ENCODE measurements around the gene GALK1. TPM values are rescaled to one million over a fixed set of nuclear protein-coding genes. Genes with fewer than 3 reads are reported as not detected.

Gene GALK1
- total and polyA plus RNA-seq, 2 of the 13 experiments (the other 11 are each of a cell fraction or from before 2014, with no cell fraction given) = 59.9 to 93.6 TPM

DNA sequence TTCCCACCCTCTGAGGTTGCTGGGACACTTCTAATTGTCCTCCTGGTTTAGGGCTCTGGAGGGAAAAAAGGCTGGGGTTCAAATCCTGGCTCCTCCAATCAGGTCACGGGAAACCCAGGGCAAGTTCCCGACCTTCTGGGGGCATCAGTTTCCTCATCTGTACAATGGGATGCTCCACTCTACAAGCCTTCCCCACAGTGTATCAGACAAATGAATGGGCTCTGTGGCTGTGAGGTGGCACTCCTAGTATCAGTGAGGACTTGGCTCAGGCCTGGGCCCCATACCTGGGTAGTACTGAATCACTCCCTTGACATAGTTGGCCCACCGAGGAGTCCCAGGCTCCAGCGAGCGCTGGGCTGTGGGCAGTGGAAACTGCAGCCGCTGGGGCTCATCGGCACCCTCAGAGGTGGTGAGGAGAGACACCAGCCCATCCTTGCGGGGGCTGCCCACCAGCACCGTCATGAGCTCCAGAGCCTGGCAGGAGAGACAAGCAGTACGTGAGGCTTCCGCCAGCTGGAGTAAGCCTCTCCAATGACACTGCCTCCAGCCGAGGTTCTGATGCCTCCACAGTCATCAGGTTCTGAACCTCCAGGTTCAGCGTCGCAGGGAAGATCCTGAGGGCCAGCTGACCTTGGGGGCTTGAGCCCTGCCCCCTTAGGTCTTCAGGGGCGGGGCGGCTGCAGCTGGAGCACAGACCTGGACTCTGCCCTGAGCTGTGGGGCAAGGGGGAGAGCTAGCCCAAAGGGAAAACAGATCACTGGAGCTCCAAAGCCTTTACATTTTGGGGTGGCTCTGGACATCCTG is 1.2 kb downstream of the GALK1 start:
- FAIRE-seq (peak; percentile 59), ATAC-seq (peak; percentile 73), DNase-seq (ENCODE audit: low spot score) (peak; percentile 74)
- ChIA-PET POLR2A (interaction anchor here (0.5 to 8.2 kb wide), 24 partner anchors 9 to 573 kb away, joined by 3 to 390 read pairs (median 6); partner anchors contain the start of genes RECQL5, SAP30BP, SMIM5 and TRIM47), CTCF (ENCODE audit: low intra/inter-chr PET ratio, low total read pairs) (interaction anchor here (2.3 kb wide), 1 partner anchor 10 kb away, joined by 12 read pairs; no protein-coding TSS in a partner anchor)
- H3K9ac ChIP-seq (ENCODE audit: insufficient read depth, low read depth, low read length) = peak overlapping the region; percentile 79
- H2AFZ ChIP-seq (ENCODE audit: low read length) = no peak overlapping the region
- intact Hi-C loops (cut with micrococcal nuclease; ENCODE audit: unreplicated experiment) (loop anchor here (2.0 kb wide), 1 partner anchor 17 kb away; no protein-coding TSS in a partner anchor), in situ Hi-C loops (cut with HindIII; ENCODE audit: extremely low pct_ligation_motif_present, low pct_unique_long_range_greater_than_20kb) (no loop called here)
- H3K79me2 ChIP-seq (ENCODE audit: insufficient read depth, low read length) = no peaks in the 10 kb centered on the region
- peaks cover 53% of the 10 kb centered on the region for H3K4me1 ChIP-seq (ENCODE audit: insufficient read depth, low read length)
- no TSS peak for BruUV-seq (replicated peaks)
- 56% methylated on average over 13 of the region's 16 CpGs for WGBS (ENCODE audit: low lambda C conversion rate)
- peak overlapping the region; percentile 77 to 87 (median 78) for H3K4me3 ChIP-seq (replicated peaks in 1 of 3; ENCODE audit: insufficient read depth in 1 of 3, low read depth in 2 of 3, low read length in 3 of 3)
- no peaks in the 10 kb centered on the region for H3K9me3 ChIP-seq (ENCODE audit: low read length)
- no peaks in the 10 kb centered on the region for H3K27me3 ChIP-seq (ENCODE audit: control insufficient read depth in 1 of 2, insufficient read depth in 2 of 2, low read length in 2 of 2)
- H3K36me3 ChIP-seq (replicated peaks in 1 of 2; ENCODE audit: control insufficient read depth in 1 of 2, insufficient read depth in 2 of 2, low read length in 2 of 2) = no peaks in the 10 kb centered on the region
- peak overlapping the region; percentile 79 for H3K27ac ChIP-seq (ENCODE audit: extremely low read length, insufficient read depth, low read length)
- H3K4me2 ChIP-seq (ENCODE audit: low read depth, low read length) = peak overlapping the region; percentile 94
- no peaks in the 10 kb centered on the region for H4K20me1 ChIP-seq (ENCODE audit: insufficient read depth, low read length)
- TF ChIP-seq, protein P1, sequence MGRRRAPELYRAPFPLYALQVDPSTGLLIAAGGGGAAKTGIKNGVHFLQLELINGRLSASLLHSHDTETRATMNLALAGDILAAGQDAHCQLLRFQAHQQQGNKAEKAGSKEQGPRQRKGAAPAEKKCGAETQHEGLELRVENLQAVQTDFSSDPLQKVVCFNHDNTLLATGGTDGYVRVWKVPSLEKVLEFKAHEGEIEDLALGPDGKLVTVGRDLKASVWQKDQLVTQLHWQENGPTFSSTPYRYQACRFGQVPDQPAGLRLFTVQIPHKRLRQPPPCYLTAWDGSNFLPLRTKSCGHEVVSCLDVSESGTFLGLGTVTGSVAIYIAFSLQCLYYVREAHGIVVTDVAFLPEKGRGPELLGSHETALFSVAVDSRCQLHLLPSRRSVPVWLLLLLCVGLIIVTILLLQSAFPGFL (CRISPR knock-in tag; IDR thresholded peaks at IDR 0.05) = no peak
- TF ChIP-seq, protein P2, sequence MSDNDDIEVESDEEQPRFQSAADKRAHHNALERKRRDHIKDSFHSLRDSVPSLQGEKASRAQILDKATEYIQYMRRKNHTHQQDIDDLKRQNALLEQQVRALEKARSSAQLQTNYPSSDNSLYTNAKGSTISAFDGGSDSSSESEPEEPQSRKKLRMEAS (IDR thresholded peaks at IDR 0.05) = peak; percentile 50; the same call in 1 of the 2 replicates
- peak; percentile 52 to 81; a peak in 3 of 4 replicates for TF ChIP-seq POLR2A (IDR thresholded peaks at IDR 0.05; ENCODE audit: insufficient read depth in 1 of 2, low read depth in 2 of 2, low read length in 2 of 2)
- peak; percentile 19; the same call in 1 of the 2 replicates for TF ChIP-seq HOXA5 (CRISPR knock-in tag; IDR thresholded peaks at IDR 0.05)
- no peak for TF ChIP-seq FOXP1 (IDR thresholded peaks at IDR 0.05)
- TF ChIP-seq FOXP1 (CRISPR knock-in tag; IDR thresholded peaks at IDR 0.05) = no peak
- TF ChIP-seq SIX4 (CRISPR knock-in tag; IDR thresholded peaks at IDR 0.05) = peak; percentile 8; the same call in 1 of the 2 replicates
- TF ChIP-seq NR2F6 (IDR thresholded peaks at IDR 0.05) = peak; percentile 82
- peak; percentile 83 for TF ChIP-seq NR2F6 (CRISPR knock-in tag; IDR thresholded peaks at IDR 0.05)
- TF ChIP-seq GATAD2A (CRISPR knock-in tag; IDR thresholded peaks at IDR 0.05) = peak; percentile 87
- 0 out of 2 replicates have a peak, but pooled peaks have one; percentile 11 for TF ChIP-seq ZNF563 (CRISPR knock-in tag; IDR thresholded peaks at IDR 0.05)
- peak; percentile 55; the same call in 1 of the 2 replicates for TF ChIP-seq ZNF766 (CRISPR knock-in tag; IDR thresholded peaks at IDR 0.05; ENCODE audit: borderline replicate concordance)
- peak; percentile 83; the same call in 1 of the 2 replicates for TF ChIP-seq HDAC2 (CRISPR knock-in tag; IDR thresholded peaks at IDR 0.05)
- peak; percentile 94 for TF ChIP-seq JARID2 (CRISPR knock-in tag; IDR thresholded peaks at IDR 0.05; ENCODE audit: insufficient replicate concordance)
- 0 out of 2 replicates have a peak, but pooled peaks have one; percentile 42 for TF ChIP-seq NCOR1 (IDR thresholded peaks at IDR 0.05; ENCODE audit: borderline replicate concordance, low read length)
- TF ChIP-seq RBM39 (IDR thresholded peaks at IDR 0.05; ENCODE audit: low read depth, low read length, poor library complexity, severe bottlenecking) = no peak
- TF ChIP-seq, protein P3, sequence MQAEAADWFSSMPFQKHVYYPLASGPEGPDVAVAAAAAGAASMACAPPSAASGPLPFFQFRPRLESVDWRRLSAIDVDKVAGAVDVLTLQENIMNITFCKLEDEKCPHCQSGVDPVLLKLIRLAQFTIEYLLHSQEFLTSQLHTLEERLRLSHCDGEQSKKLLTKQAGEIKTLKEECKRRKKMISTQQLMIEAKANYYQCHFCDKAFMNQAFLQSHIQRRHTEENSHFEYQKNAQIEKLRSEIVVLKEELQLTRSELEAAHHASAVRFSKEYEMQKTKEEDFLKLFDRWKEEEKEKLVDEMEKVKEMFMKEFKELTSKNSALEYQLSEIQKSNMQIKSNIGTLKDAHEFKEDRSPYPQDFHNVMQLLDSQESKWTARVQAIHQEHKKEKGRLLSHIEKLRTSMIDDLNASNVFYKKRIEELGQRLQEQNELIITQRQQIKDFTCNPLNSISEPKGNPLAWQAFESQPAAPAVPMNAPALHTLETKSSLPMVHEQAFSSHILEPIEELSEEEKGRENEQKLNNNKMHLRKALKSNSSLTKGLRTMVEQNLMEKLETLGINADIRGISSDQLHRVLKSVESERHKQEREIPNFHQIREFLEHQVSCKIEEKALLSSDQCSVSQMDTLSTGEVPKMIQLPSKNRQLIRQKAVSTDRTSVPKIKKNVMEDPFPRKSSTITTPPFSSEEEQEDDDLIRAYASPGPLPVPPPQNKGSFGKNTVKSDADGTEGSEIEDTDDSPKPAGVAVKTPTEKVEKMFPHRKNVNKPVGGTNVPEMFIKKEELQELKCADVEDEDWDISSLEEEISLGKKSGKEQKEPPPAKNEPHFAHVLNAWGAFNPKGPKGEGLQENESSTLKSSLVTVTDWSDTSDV (CRISPR knock-in tag; IDR thresholded peaks at IDR 0.05) = no peak
- 0 out of 2 replicates have a peak, but pooled peaks have one; percentile 56 for TF ChIP-seq RFXANK (CRISPR knock-in tag; IDR thresholded peaks at IDR 0.05)
- TF ChIP-seq, protein P4, sequence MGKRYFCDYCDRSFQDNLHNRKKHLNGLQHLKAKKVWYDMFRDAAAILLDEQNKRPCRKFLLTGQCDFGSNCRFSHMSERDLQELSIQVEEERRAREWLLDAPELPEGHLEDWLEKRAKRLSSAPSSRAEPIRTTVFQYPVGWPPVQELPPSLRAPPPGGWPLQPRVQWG (CRISPR knock-in tag; IDR thresholded peaks at IDR 0.05; ENCODE audit: borderline replicate concordance, low read depth) = no peak
- TF ChIP-seq AHR (CRISPR knock-in tag; IDR thresholded peaks at IDR 0.05) = 0 out of 2 replicates have a peak, but pooled peaks have one; percentile 24
- no peak for TF ChIP-seq ATF7 (IDR thresholded peaks at IDR 0.05)
- TF ChIP-seq ATF7 (CRISPR knock-in tag; IDR thresholded peaks at IDR 0.05) = no peak
- 0 out of 2 replicates have a peak, but pooled peaks have one; percentile 22 for TF ChIP-seq ZNF816 (CRISPR knock-in tag; IDR thresholded peaks at IDR 0.05; ENCODE audit: borderline replicate concordance)

All from HepG2 (cell line).